Renal cortex interstitium (tissue), 15 donors: ENCODE results near the gene KRTAP17-1. TPM values are rescaled to one million over a fixed set of nuclear protein-coding genes. Genes with fewer than 3 reads are reported as not detected.
"Not testable (repeated sequence)": the region's sequence is repeated elsewhere in the genome, so short reads cannot be mapped to it uniquely, and the experiment has no call there.

Experiments used
- DNase-seq, 11 donors: peaks; one replicate each; pipeline ENCODE4 v3.0.0-alpha.2; 2013; ENCODE audit warnings: low read depth in 9 of 11, low spot score in 4 of 11; ENCODE audit errors: extremely low read depth in 1 of 11
- long read RNA-seq, 16 experiments: transcript quantifications; one replicate each; lab custom pipeline, GENCODE V29; 2026
- polyA plus RNA-seq, 3 donors: library from polyadenylated mRNA; unstranded; fragments of 120-200 nt; gene quantifications; one replicate each; pipeline ENCODE4 v1.2.1, GENCODE V29; 2013; ENCODE audit not compliant: insufficient read length in 3 of 3

Gene KRTAP17-1
- polyA plus RNA-seq, result under 1 TPM in 1 of 3 donors, not detected in 2; 0.17 TPM
- long read RNA-seq, donor 1, result 0 reads
- long read RNA-seq, donor 2, partial matches to known transcripts, result 0 of 1 reads
- long read RNA-seq, donor 2, other reads (novel, unspliced or antisense), result 0 of 1 reads
- long read RNA-seq, donor 3, partial matches to known transcripts, result 0 of 1 reads
- long read RNA-seq, donor 3, other reads (novel, unspliced or antisense), result 0 of 1 reads
- long read RNA-seq, donor 4, result 0 reads
- long read RNA-seq, donor 5, result 0 reads
- long read RNA-seq, donor 6, result 0 reads
- long read RNA-seq, donor 7, result 0 reads
- long read RNA-seq, donor 8, result 0 reads
- long read RNA-seq, donor 9, result 0 reads
- long read RNA-seq, donor 10, partial matches to known transcripts, result 0 of 1 reads
- long read RNA-seq, donor 10, other reads (novel, unspliced or antisense), result 0 of 1 reads
- long read RNA-seq, donor 11, result 0 reads
- long read RNA-seq, donor 12, result 0 reads
- long read RNA-seq, donor 13, result 0 reads
- long read RNA-seq, donor 14, result 0 reads
- long read RNA-seq, donor 15, result 0 reads
- long read RNA-seq, donor 16, result 0 reads

GRCh38 chr17:41315204-41315794, at the start of gene KRTAP17-1:
TSS of gene KRTAP17-1 (minus strand) at chr17:41315710. CDS start at chr17:41315650, 60 bp downstream.
- DNase-seq, result no peak

GRCh38 chr17:41363881-41364280, 48.4 kb upstream of the KRTAP17-1 start:
- DNase-seq, result no peak

GRCh38 chr17:41360296-41360995, 44.9 kb upstream of the KRTAP17-1 start:
- DNase-seq, result no peak

DNA sequence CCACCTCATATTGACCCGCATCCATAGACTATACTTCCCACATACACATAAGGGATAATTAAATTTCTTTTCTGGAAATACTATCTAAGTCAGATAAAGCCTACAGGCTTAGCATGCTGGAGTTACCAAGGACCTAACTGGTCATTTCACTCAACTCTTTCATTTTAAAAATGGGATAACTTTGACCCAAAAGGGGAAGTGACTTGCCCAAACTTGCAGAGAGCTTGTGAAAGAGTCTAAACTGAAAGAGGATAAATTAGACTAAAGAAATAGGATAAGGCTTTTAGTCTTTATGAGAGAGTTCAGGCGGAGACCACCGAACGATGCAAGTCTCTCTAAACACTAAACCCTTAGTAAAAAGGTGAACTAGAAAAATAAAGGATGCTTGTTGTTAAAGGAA, 39.0 kb upstream of the KRTAP17-1 start:
- DNase-seq, result no peak

- no peak for DNase-seq
These were observed 37.3 kb upstream of the KRTAP17-1 start for GRCh38 chr17:41352597-41353366.

- DNase-seq, result no peak
These were observed 35.7 kb upstream of the KRTAP17-1 start for GRCh38 chr17:41351177-41351576.

GRCh38 chr17:41350381-41350878, 34.9 kb upstream of the KRTAP17-1 start, which contains the start of gene KRT33A:
TSS of gene KRT33A (minus strand) at chr17:41350828. CDS start at chr17:41350767, 61 bp downstream.
- DNase-seq, result not testable (repeated sequence)

DNA sequence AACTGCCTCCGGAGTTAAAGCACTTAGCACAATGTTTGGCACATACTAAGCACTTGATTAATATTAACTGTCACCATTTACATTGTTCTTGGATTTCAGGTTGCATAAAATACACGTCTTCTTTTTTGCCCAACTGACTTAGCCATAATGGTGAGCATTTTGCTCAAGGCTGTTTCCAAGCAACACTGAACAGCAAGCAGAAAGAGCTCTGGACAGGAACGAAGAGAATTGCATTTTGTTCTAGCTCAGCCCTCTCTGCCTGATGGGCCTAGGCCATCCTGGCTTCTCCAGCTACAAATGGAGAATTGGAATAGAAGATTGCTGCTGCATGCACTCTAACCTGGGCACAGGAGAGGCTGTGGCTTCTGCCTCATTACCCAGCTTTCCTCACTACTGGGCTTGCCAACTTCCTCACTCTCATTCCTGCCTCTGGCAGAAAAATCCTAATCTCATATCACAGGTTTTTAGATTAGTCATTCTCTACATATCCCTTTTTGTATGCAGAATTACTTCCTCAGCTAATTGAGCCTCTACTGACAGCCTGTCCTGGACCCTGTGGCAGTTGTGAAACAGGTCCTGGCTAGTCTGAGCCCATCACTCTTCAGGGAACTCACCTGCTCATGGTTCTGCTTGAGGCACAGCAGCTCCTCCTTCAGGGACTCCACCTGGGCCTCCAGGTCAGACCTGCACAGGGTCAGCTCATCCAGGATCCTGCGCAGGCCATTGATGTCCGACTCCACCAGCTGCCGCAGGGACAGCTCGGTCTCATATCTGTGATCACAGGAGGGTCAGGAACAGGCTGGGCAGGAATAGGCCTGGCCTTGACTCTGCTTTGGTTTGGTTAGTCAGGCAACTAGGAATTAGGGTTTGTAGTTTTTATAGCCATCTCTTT, 32.6 kb upstream of the KRTAP17-1 start:
- DNase-seq, result no peak

DNA sequence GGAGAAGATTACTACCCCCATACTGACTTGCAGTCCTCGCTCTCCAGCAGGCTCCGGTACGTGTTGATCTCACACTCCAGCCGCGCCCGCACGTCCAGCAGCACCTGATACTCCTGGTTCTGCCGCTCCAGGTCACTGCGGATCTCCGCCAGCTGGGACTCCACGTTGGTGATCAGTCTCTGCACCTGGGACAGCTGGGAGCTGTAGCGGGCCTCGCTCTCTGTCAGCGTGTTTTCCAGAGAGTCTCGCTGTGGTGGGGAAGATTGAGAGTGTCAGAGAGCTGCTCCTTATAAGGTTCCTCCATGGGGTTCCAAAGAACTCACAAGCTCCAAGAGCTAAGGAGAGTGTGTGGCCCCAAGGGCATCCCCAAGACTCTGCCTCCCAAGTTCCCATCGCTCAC, 30.9 kb upstream of the KRTAP17-1 start:
- DNase-seq, result not testable (repeated sequence)

GRCh38 chr17:41345992-41346391, 30.5 kb upstream of the KRTAP17-1 start:
- no peak for DNase-seq

- DNase-seq, result peak in 5 of 11 donors; percentile 29 to 58 (median 35)
These were observed 27.5 kb upstream of the KRTAP17-1 start for GRCh38 chr17:41343029-41343428.

DNA sequence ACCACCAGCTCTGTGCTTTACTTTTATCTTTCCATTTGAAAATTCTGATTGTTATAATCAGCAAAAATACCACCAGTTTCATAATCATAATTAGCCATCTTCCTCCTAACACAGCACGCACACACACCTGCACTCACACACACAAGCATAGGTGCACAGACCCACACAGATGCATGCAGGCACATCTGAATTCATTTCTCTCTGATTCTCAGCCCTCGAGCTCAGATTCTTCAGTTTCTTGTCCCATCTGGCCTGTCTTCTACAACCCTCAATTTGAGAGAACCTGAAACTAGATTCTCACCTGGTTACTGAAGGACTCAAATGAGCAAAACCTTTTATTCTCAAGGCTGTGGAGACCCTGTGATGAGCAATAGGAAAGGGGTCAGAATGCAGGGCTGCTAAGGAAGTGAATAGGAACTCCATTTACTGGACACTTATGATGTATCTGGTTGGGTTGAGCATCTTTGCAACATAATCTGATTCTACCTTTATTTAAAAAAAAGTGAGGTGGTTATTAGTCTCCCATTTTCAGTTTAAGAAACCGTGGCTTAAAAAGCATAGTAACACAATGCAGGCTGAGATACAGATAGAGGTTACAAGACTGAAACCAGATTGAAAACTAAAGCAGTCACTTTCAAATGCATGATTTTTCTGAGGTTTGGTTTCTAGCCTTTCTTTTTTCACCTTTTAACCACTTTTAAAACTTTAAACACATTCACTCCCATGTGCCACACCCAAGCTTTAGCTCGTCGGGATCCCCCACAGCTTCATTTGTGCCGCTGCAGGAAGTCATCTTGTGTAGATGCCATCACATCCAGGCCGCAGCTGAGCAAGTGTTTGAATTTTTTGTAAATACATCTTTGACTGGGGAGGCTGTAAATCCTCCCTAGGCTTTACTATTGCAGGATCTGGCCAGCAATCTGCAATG, 25.7 kb upstream of the KRTAP17-1 start:
- no peak for DNase-seq

- DNase-seq, result peak in 4 of 11 donors; percentile 31 to 61 (median 52)
These were observed 25.0 kb upstream of the KRTAP17-1 start for GRCh38 chr17:41340494-41340893.

DNA sequence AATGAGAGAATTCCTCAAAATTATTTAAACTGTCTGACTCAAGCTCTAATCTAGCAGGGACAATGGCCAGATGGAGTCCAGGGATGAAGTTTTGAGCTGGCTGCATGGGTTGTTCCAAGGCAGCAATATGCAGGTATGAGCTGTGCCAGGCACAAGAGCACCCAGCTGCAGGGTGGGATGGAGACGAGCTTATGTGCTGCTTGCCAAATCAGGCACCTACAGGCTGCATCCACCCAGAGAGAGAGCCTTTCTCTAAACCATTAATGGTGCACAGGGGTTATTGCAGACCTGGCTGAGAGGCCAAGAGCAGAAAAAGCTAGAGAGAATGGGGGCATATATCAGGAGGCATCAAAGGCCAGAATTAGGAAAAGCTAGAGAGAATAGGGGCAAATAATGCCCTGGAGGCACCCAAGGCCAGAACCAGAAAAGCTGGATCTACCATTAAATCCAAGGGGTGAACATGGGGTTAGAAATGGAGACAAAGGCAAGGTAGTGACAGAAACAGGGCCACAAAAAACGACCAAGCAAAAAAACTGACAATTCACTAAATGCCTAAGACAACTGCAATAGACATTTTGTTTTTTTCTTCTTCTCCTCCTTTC, 24.2 kb upstream of the KRTAP17-1 start:
- no peak for DNase-seq

GRCh38 chr17:41338961-41339485, 23.5 kb upstream of the KRTAP17-1 start:
- DNase-seq, result no peak

- no peak for DNase-seq
These were observed 20.2 kb upstream of the KRTAP17-1 start for GRCh38 chr17:41335747-41336146.
